ENCODE measurements around the gene NTMT1. TPM values are rescaled to one million over a fixed set of nuclear protein-coding genes. Genes with fewer than 3 reads are reported as not detected.

Gene NTMT1
- total RNA-seq, 1 experiment from 2014 or later = 22.4 TPM

- Histone ChIP-seq H3K4me1 (ENCODE audit: low read length) (no peaks in the 10 kb centered on the region), H3K4me2 (ENCODE audit: low read depth, low read length, poor library complexity, severe bottlenecking) (no peak overlapping the region), H3K27ac (ENCODE audit: low read length) (no peak overlapping the region), H3K9ac (ENCODE audit: low read length) (no peak overlapping the region), H3K36me3 (ENCODE audit: insufficient read depth, low read length) (no peaks in the 10 kb centered on the region), H3K79me2 (ENCODE audit: low read length) (no peaks in the 10 kb centered on the region), H3K9me3 (ENCODE audit: low read length) (no peaks in the 10 kb centered on the region), H3K9me2 (replicated peaks; ENCODE audit: insufficient read depth, low read length) (no peaks in the 10 kb centered on the region), H4K20me1 (ENCODE audit: insufficient read depth, low read depth, low read length) (no peaks in the 10 kb centered on the region), H2AFZ (ENCODE audit: low read length) (no peak overlapping the region), H3K4me3 (ENCODE audit: low read length) (no peak overlapping the region), H3K27me3 (ENCODE audit: low read length) (no peaks in the 10 kb centered on the region)
- no peak for DNase-seq
Measured at GRCh38 chr9:129681924-129682323, 56.0 kb downstream of the NTMT1 start.

GRCh38 chr9:129682381-129682780 is 56.4 kb downstream of the NTMT1 start:
- H3K9me3 ChIP-seq (ENCODE audit: low read length) = no peaks in the 10 kb centered on the region
- H3K4me2 ChIP-seq (ENCODE audit: low read depth, low read length, poor library complexity, severe bottlenecking) = no peak overlapping the region
- no peak overlapping the region for H3K4me3 ChIP-seq (ENCODE audit: low read length)
- H3K9ac ChIP-seq (ENCODE audit: low read length) = no peak overlapping the region
- no peaks in the 10 kb centered on the region for H3K9me2 ChIP-seq (replicated peaks; ENCODE audit: insufficient read depth, low read length)
- H2AFZ ChIP-seq (ENCODE audit: low read length) = no peak overlapping the region
- DNase-seq = no peak
- H3K27me3 ChIP-seq (ENCODE audit: low read length) = no peaks in the 10 kb centered on the region
- H4K20me1 ChIP-seq (ENCODE audit: insufficient read depth, low read depth, low read length) = no peaks in the 10 kb centered on the region
- no peak overlapping the region for H3K27ac ChIP-seq (ENCODE audit: low read length)
- no peaks in the 10 kb centered on the region for H3K4me1 ChIP-seq (ENCODE audit: low read length)
- H3K79me2 ChIP-seq (ENCODE audit: low read length) = no peaks in the 10 kb centered on the region
- H3K36me3 ChIP-seq (ENCODE audit: insufficient read depth, low read length) = no peaks in the 10 kb centered on the region

GRCh38 chr9:129685220-129685932 is 59.4 kb downstream of the NTMT1 start:
- H3K4me3 ChIP-seq (ENCODE audit: low read length) = no peak overlapping the region
- no peaks in the 10 kb centered on the region for H3K36me3 ChIP-seq (ENCODE audit: insufficient read depth, low read length)
- no peaks in the 10 kb centered on the region for H3K4me1 ChIP-seq (ENCODE audit: low read length)
- H3K9ac ChIP-seq (ENCODE audit: low read length) = no peak overlapping the region
- H3K27me3 ChIP-seq (ENCODE audit: low read length) = no peaks in the 10 kb centered on the region
- H2AFZ ChIP-seq (ENCODE audit: low read length) = no peak overlapping the region
- H3K79me2 ChIP-seq (ENCODE audit: low read length) = no peaks in the 10 kb centered on the region
- no peaks in the 10 kb centered on the region for H3K9me2 ChIP-seq (replicated peaks; ENCODE audit: insufficient read depth, low read length)
- H3K4me2 ChIP-seq (ENCODE audit: low read depth, low read length, poor library complexity, severe bottlenecking) = no peak overlapping the region
- H3K27ac ChIP-seq (ENCODE audit: low read length) = no peak overlapping the region
- no peaks in the 10 kb centered on the region for H3K9me3 ChIP-seq (ENCODE audit: low read length)
- no peaks in the 10 kb centered on the region for H4K20me1 ChIP-seq (ENCODE audit: insufficient read depth, low read depth, low read length)
- DNase-seq = no peak

Other genes starting within 250 kb of the NTMT1 start
- gene C9orf50, start 5.1 kb upstream of the NTMT1 start, total RNA-seq (2014; rRNA removed; shearing (Covaris generic); ENCODE audit: low replicate concordance) = not detected in 2 replicates
- gene ASB6, start 16.0 kb downstream of the NTMT1 start, total RNA-seq (2014; rRNA removed; shearing (Covaris generic); ENCODE audit: low replicate concordance) = 10.6 and 16.3 TPM in 2 replicates
- gene PRRX2, start 39.5 kb downstream of the NTMT1 start, total RNA-seq (2014; rRNA removed; shearing (Covaris generic); ENCODE audit: low replicate concordance) = not detected in 2 replicates
- not detected in 2 replicates for gene PTGES, start 126.9 kb downstream of the NTMT1 start, total RNA-seq (2014; rRNA removed; shearing (Covaris generic); ENCODE audit: low replicate concordance)
- gene TOR1B, start 177.0 kb downstream of the NTMT1 start, total RNA-seq (2014; rRNA removed; shearing (Covaris generic); ENCODE audit: low replicate concordance) = 10.5 and 14.2 TPM in 2 replicates
- gene TOR1A, start 198.0 kb downstream of the NTMT1 start, total RNA-seq (2014; rRNA removed; shearing (Covaris generic); ENCODE audit: low replicate concordance) = 41.7 and 53.1 TPM in 2 replicates
- gene C9orf78, start 209.1 kb downstream of the NTMT1 start, total RNA-seq (2014; rRNA removed; shearing (Covaris generic); ENCODE audit: low replicate concordance) = 59.7 and 66.9 TPM in 2 replicates
- 11.7 and 40.3 TPM in 2 replicates for gene USP20, start 209.3 kb downstream of the NTMT1 start, total RNA-seq (2014; rRNA removed; shearing (Covaris generic); ENCODE audit: low replicate concordance)

Data from Karpas-422 (cell line).